ENCODE measurements around the gene LIMK1.

GRCh38 chr7:74049997-74050798 lies 33.4 kb upstream of the LIMK1 start:
- TF ChIP-seq CTCF (IDR thresholded peaks at IDR 0.05; ENCODE audit: low read depth, low read length) (no peak), EZH2phosphoT487 (IDR thresholded peaks at IDR 0.05; ENCODE audit: low read depth) (no peak)
